ENCODE results near the gene MROH2A. TPM values are rescaled to one million over a fixed set of nuclear protein-coding genes. Genes with fewer than 3 reads are reported as not detected.
"Not testable (repeated sequence)": the region's sequence is repeated elsewhere in the genome, so short reads cannot be mapped to it uniquely, and the experiment has no call there.

Gene MROH2A
- total and polyA plus RNA-seq, 9 of the 15 experiments (the other 6 are each of a cell fraction or from before 2014, with no cell fraction given) = 0.03 TPM; not detected in 8

- TF ChIP-seq RREB1 (CRISPR knock-in tag; IDR thresholded peaks at IDR 0.05) (no peak), KLF10 (CRISPR knock-in tag; IDR thresholded peaks at IDR 0.05) (no peak)
Observed at GRCh38 chr2:233728723-233729301, 49.3 kb upstream of the MROH2A start, which contains the start of gene UGT1A3 (continued).

- BruUV-seq (replicated peaks); H3K4me2 ChIP-seq (ENCODE audit: insufficient read depth, low read length); intact Hi-C loops (cut with micrococcal nuclease); CTCF ChIA-PET (ENCODE audit: low intra/inter-chr PET ratio); H3K4me3 ChIP-seq; H3K4me1 ChIP-seq (replicated peaks in 1 of 2; ENCODE audit: control insufficient read depth in 2 of 2, insufficient read depth in 2 of 2, low read length in 2 of 2); H3K9me3 ChIP-seq (replicated peaks; ENCODE audit: control insufficient read depth, insufficient read depth, low read depth, low read length); FAIRE-seq; H3K36me3 ChIP-seq (ENCODE audit: control insufficient read depth, insufficient read depth, low read length); DNase-seq (ENCODE audit: extremely low read depth in 1 of 4, low spot score in 3 of 4); H3K79me2 ChIP-seq (ENCODE audit: control insufficient read depth, insufficient read depth, low read length); H4K20me1 ChIP-seq (replicated peaks; ENCODE audit: control insufficient read depth, insufficient read depth, low read length); H3K27me3 ChIP-seq (ENCODE audit: control insufficient read depth in 2 of 2, insufficient read depth in 2 of 2, low read length in 2 of 2); H3K9ac ChIP-seq (ENCODE audit: insufficient read depth in 1 of 2, low read depth in 2 of 2, low read length in 2 of 2); H2AFZ ChIP-seq (ENCODE audit: low read depth, low read length); ATAC-seq; H3K27ac ChIP-seq (ENCODE audit: extremely low read depth, low read depth, low read length); in situ Hi-C loops (cut with MboI); H3K9me1 ChIP-seq (ENCODE audit: control insufficient read depth, insufficient read depth, low read length): not testable (repeated sequence)
- POLR2A ChIA-PET = interaction anchor here (0.7 kb wide), 1 partner anchor 29 kb away, joined by 3 read pairs; no protein-coding TSS in a partner anchor
- WGBS (ENCODE audit: insufficient coverage, low coverage, missing lambda C conversion rate) = 0% methylated on average over 13 of the region's 14 CpGs
Observed at GRCh38 chr2:233736868-233737653, 41.1 kb upstream of the MROH2A start.
